Testis (tissue), 3 donors: ENCODE measurements around the gene MIA. TPM values are rescaled to one million over a fixed set of nuclear protein-coding genes. Genes with fewer than 3 reads are reported as not detected.

ENCODE experiments used
- DNase-seq: peaks from one replicate; pipeline ENCODE4 v3.0.0-alpha.2; 2019
- H3K27ac ChIP-seq, 2 donors: fragments of 200-600 bp; sonication (generic); one replicate each; pipeline ENCODE4 v1.5.1; 2019
- H3K27me3 ChIP-seq: fragments of 200-600 bp; sonication (generic); one replicate; pipeline ENCODE4 v1.5.1; 2019
- H3K36me3 ChIP-seq: fragments of 200-600 bp; sonication (generic); one replicate; pipeline ENCODE4 v1.5.1; 2017; ENCODE audit warnings: low read depth; ENCODE audit errors: missing control alignments
- H3K4me1 ChIP-seq: fragments of 200-600 bp; sonication (generic); one replicate; pipeline ENCODE4 v1.5.1; 2019
- H3K4me3 ChIP-seq, 2 donors: fragments of 200-600 bp; sonication (generic); one replicate each; pipeline ENCODE4 v1.5.1; 2017 to 2019
- H3K9me3 ChIP-seq: fragments of 200-600 bp; sonication (generic); one replicate; pipeline ENCODE4 v1.5.1; 2017
- POLR2A ChIP-seq: fragments of 450-650 bp; IDR thresholded peaks from one replicate; pipeline ENCODE4 v1.6.1; 2017; ENCODE audit warnings: antibody characterized with exemption, mild to moderate bottlenecking, moderate library complexity
- WGBS, 2 donors: methylation state at CpG; one replicate each; pipeline ENCODE4 v1.1.5; 2018; 5-methylcytosine and 5-hydroxymethylcytosine counted together
- intact Hi-C: fragments of 100-400 bp; cut with DNase I; formaldehyde crosslinking; loops from one replicate; pipeline ENCODE4 v1.15.1; 2023; ENCODE audit warnings: low total_unique reads
- polyA plus RNA-seq: library from polyadenylated mRNA; stranded (reverse); fragments of 350-450 nt; fragmentation: Illumina TruSeq; extraction: RNeasy Lipid Tissue Mini Kit (QIAGEN cat#74804); gene quantifications from one replicate; pipeline ENCODE4 v1.2.3, GENCODE V29; 2014; ENCODE audit warnings: low read depth, low replicate concordance; ENCODE audit not compliant: insufficient read depth
- total RNA-seq, 2 donors: library from RNA; depleted of rRNA; stranded (reverse); fragments of >200 nt; gene quantifications; one replicate each; pipeline ENCODE4 v1.2.3, GENCODE V29; 2016
- TF ChIP-seq, protein P1 (sequence below), 3 experiments: fragments of 450-650 bp in 2 of 3; fragments of 200-600 bp in 1 of 3; sonication (generic) in 1 of 3; IDR thresholded peaks; one replicate each; pipeline ENCODE4 v1.5.1; 2016 to 2019; ENCODE audit warnings: antibody characterized with exemption in 3 of 3, mild to moderate bottlenecking in 2 of 3, moderate library complexity in 1 of 3

Gene MIA
- total and polyA plus RNA-seq, 3 donors from 2014 or later: 2.4 to 2.9 (median 2.8) TPM

DNA sequence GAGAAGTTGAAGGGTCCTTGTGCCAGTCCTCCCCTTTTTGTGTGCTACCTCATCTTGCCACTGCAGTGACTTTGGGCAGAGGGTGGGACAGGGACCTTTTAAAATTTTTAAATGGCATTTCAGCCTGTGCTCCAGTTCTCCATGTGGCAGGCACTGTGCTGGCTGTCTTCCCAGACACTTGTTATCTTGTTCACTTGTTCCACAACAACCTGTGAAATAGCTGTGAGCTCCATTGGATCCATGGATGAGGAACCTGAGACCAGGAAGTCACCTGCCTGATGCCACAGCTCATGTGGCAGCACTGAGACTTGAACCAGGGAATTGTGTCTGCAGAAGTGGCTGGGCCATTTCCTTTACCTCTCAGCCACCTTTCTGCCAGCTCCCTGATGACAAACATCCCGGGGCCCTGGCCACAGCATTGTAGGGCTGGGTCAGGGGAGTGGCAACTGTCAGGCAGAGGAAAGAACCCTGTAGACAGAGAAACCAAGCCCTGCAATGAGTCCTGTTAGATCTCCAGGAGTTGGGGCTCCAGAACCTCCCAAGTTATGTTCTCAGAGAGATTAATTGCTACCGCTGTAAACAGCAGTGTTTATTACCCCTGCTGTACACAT is 30.0 kb downstream of the MIA start:
- H3K4me1 ChIP-seq: peaks cover 58% of the 10 kb centered on the region
- H3K4me3 ChIP-seq: no peak overlapping the region
- H3K27ac ChIP-seq: peak overlapping the region in 1 of 2 donors; percentile 39
- no peak for TF ChIP-seq POLR2A
- TF ChIP-seq, protein P1, sequence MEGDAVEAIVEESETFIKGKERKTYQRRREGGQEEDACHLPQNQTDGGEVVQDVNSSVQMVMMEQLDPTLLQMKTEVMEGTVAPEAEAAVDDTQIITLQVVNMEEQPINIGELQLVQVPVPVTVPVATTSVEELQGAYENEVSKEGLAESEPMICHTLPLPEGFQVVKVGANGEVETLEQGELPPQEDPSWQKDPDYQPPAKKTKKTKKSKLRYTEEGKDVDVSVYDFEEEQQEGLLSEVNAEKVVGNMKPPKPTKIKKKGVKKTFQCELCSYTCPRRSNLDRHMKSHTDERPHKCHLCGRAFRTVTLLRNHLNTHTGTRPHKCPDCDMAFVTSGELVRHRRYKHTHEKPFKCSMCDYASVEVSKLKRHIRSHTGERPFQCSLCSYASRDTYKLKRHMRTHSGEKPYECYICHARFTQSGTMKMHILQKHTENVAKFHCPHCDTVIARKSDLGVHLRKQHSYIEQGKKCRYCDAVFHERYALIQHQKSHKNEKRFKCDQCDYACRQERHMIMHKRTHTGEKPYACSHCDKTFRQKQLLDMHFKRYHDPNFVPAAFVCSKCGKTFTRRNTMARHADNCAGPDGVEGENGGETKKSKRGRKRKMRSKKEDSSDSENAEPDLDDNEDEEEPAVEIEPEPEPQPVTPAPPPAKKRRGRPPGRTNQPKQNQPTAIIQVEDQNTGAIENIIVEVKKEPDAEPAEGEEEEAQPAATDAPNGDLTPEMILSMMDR (IDR thresholded peaks at IDR 0.05): no peak
- 70 to 83% methylated on average over 2 of the region's 2 CpGs for WGBS, 2 donors
- intact Hi-C loops: no loop called here
- H3K9me3 ChIP-seq: no peaks in the 10 kb centered on the region
- no peaks in the 10 kb centered on the region for H3K36me3 ChIP-seq
- no peak for DNase-seq
- no peaks in the 10 kb centered on the region for H3K27me3 ChIP-seq

DNA sequence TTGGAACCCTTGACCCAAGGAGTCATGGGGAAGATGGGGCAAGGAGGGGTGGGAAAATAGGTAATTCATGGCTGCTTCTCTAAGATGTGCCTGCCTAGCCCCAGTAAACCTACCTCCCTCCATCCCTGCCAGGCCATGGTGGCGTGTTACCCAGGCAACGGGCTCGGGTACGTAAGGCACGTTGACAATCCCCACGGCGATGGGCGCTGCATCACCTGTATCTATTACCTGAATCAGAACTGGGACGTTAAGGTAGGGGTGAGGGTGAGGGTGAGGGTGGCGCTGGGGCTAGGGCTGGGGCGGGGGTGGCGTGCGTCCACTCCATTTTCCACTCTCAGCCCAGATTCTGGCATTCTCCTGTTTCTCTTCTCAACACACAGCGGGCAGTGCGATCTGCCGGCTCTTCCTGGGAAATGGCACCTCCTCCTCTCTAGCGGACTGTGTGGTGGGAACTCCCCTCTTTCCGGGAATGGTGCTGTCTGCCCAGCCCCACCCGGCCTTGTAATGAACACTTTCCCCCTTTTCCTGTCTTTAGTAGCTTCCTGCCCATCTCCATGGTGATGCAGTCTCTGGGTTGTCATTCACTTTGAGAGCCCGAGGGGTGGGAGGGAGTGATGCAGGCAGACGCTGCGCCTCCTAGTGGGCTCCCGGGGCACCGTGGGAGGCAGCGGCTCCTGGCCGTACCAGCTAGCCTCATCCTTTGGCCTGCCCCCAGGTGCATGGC is 31.3 kb downstream of the MIA start:
- peak; percentile 87 for DNase-seq
- intact Hi-C loops: no loop called here
- Histone ChIP-seq H3K4me3 (no peak overlapping the region), H3K27ac (peak overlapping the region in 1 of 2 donors; percentile 72), H3K36me3 (no peaks in the 10 kb centered on the region), H3K9me3 (no peaks in the 10 kb centered on the region), H3K4me1 (peaks cover 52% of the 10 kb centered on the region), H3K27me3 (no peaks in the 10 kb centered on the region)
- no peak for TF ChIP-seq POLR2A
- TF ChIP-seq, protein P1 (IDR thresholded peaks at IDR 0.05): peak; percentile 67 to 74 (median 71)
- 38 to 44% methylated on average over 22 to 26 of the region's 26 CpGs for WGBS, 2 donors

DNA sequence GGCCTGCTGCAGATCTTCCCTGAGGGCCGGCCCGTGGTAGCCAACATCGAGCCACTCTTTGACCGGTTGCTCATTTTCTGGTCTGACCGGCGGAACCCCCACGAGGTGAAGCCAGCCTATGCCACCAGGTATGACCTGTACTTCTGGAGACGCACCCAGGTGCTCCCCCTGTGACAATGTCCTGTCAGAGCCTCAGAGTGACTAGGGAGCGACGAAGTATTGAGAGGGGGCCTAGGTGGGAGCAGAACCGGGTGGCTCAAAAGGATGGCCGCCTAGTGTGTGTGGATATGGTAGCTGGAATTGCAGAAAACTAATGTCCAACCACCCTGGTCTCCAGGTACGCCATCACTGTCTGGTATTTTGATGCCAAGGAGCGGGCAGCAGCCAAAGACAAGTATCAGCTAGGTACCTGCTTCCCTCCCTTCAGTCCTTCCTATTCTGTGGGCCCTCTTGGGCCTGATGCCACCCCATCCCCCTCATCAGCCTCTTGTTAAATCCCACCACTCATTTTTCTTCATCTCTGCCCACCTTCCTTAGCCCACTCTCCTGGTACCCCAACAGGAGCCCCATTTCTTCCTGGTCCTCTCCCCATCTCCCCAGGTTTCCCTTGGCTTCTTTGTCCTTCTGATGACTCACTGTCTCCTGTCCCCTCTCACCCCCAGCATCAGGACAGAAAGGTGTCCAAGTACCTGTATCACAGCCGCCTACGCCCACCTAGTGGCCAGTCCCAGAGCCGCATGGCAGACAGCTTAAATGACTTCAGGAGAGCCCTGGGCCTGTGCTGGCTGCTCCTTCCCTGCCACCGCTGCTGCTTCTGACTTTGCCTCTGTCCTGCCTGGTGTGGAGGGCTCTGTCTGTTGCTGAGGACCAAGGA is 32.1 kb downstream of the MIA start:
- Histone ChIP-seq H3K36me3 (no peaks in the 10 kb centered on the region), H3K9me3 (no peaks in the 10 kb centered on the region), H3K4me1 (peaks cover 52% of the 10 kb centered on the region), H3K27ac (peak overlapping the region in 1 of 2 donors; percentile 72), H3K27me3 (no peaks in the 10 kb centered on the region), H3K4me3 (no peak overlapping the region)
- DNase-seq: no peak
- intact Hi-C loops: no loop called here
- 64 to 83% methylated on average over 7 to 18 of the region's 18 CpGs for WGBS, 2 donors
- TF ChIP-seq POLR2A: no peak
- TF ChIP-seq, protein P1 (IDR thresholded peaks at IDR 0.05): no peak

DNA sequence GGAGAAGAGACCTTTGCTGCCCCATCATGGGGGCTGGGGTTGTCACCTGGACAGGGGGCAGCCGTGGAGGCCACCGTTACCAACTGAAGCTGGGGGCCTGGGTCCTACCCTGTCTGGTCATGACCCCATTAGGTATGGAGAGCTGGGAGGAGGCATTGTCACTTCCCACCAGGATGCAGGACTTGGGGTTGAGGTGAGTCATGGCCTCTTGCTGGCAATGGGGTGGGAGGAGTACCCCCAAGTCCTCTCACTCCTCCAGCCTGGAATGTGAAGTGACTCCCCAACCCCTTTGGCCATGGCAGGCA is 32.7 kb downstream of the MIA start:
- Histone ChIP-seq H3K9me3 (no peaks in the 10 kb centered on the region), H3K27me3 (no peaks in the 10 kb centered on the region), H3K4me3 (no peak overlapping the region), H3K27ac (no peak overlapping the region), H3K4me1 (peaks cover 51% of the 10 kb centered on the region), H3K36me3 (no peaks in the 10 kb centered on the region)
- TF ChIP-seq, protein P1 (IDR thresholded peaks at IDR 0.05): no peak
- TF ChIP-seq POLR2A: no peak
- WGBS, 2 donors: 78 to 94% methylated on average over 2 of the region's 2 CpGs
- intact Hi-C loops: no loop called here
- DNase-seq: no peak
